Spleen (tissue), 7 donors: Measurements from ENCODE around the gene ELFN1.

Experiments
- CTCF ChIP-seq, 11 experiments: fragments of 200-600 bp in 7 of 11; fragments of 450-650 bp in 4 of 11; sonication (generic) in 4 of 11; IDR thresholded peaks in 8 of 11; conservative IDR thresholded peaks in 3 of 11; 1 replicate in 7 of 11; 2 replicates in 4 of 11; pipeline versions ENCODE4 v1.4.0 to v1.8.0; 2016 to 2021; ENCODE audit warnings: antibody characterized with exemption in 11 of 11, inconsistent platforms in 4 of 11, mild to moderate bottlenecking in 1 of 11
- POLR2AphosphoS5 ChIP-seq, 3 donors: sonication (generic); formaldehyde crosslinking; IDR thresholded peaks; one replicate each; pipeline ENCODE4 v1.5.1; 2017; ENCODE audit warnings: antibody characterized with exemption in 3 of 3
- donor health status: DM: no; HTN: no; CAD: no; lungs with moderate emphysema.
- donor health status: DM: no; HTN: no; CAD: no.
- donor health status: DM: no; HTN: no; CAD: no.

GRCh38 chr7:1640376-1641172, 29.5 kb upstream of the ELFN1 start:
- TF ChIP-seq CTCF (IDR thresholded peaks at IDR 0.05 in 8 of 11, conservative IDR thresholded peaks at IDR 0.05 in 3 of 11) (no peak), POLR2AphosphoS5 (IDR thresholded peaks at IDR 0.05) (no peak)
